Stimulated activated CD8-positive, alpha-beta memory T cell treated with anti-CD3 and anti-CD28 coated beads, Interleukin-4, amount 100 ng/mL, for 4 hours (primary cell): ENCODE data around the gene TXN2.

Experiments used
- DNase-seq, 2 donors: peaks; one replicate each; pipeline ENCODE4 v3.0.0-alpha.2; 2020; ENCODE audit warnings: low read depth in 2 of 2, low spot score in 1 of 2

TXN2 gene

DNA sequence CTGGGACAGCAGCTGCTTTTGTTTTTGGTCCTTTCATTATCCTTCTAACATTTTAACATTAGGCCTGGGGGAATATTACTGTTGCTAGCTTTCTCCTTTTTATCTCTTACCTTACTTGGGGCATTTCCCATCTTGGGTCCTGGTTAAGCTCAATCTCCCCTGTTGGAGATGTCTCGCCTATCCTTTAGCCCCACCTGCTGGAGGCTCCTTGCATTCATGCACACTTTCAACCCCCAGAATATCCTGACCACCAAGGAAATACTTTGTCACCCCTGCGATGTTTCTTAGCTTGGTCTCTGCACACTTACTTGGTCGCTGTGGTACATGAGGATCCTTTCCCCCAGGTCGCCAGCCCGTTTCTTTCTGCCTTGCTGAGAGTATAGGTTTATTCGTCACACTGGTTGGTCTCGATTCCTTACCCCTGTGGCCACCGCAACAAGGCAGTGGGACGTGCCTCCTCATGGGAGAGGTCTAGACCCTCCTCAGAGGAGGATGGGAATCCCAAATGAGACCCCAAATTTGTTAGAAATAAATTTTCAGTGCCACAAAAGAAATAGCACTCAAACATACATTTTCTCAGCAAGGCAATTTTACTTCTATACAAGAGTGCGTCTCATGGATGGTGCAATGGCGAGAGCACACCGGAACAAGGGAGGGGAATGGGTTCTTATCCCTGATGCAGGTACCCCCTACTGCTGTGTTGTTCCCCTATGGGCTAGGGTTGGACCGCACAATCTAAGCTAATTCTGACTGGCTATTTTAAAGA lies 5.4 kb upstream of the TXN2 start:
- DNase-seq, result peak; percentile 39 to 41

DNA sequence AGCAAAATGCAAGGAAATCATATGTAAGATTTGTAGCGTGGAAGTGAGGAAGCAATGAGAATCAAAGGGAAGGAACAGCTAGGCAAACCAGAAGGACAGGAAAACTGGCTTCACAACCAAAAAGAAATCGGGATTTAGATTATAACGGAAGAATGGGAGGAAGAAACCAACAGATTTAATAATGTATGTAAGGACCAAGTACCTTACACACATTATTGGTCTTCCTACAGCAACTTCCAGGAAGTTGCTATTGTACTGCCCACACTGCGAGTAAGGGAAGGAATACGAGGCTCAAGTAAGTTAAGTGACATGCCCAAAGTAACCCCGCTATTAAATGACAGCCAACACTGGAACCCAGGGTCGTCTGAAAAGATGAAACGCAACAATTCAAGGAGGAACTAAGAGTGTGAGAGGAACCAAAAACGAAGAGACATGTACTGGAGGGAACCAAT lies 473 bp downstream of the TXN2 start:
- no peak for DNase-seq

DNA sequence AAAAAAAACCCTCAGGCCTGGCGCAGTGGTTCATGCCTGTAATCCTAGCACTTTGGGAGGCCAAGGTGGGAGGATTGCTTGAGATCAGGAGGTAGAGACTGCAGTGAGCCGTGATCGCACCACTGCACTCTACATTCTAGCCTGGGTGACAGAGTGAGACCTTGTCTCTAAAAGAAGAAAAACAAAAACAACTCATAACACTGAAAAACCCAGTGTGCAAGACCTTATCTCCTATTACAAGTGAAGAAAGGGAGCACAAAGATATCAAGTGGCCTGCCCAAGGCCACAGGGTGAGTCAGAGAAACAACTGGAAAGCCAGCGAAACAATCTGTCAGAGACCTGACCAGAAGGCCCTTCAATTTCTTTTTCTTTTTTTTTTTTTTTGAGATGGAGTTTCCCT lies 2.5 kb downstream of the TXN2 start:
- no peak for DNase-seq

DNA sequence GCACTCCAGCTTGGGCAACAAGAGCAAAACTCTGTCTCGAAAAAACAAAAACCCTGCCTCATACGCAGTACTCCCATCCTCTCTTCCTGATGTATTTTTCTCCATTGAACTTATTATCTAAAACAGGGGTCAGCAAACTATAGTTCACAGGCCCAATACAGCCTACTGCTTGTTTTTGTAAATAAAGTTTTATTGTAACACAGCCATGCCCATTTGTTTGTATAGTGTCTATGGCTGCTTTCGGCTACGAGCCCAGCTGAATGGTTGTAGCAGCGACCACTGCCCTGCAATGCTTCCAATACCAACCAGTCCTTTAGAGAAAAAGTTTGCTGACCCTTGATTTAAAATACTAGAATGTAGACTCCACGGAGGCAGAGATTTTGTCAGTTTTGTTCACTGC lies 6.1 kb downstream of the TXN2 start:
- DNase-seq, result no peak

DNA sequence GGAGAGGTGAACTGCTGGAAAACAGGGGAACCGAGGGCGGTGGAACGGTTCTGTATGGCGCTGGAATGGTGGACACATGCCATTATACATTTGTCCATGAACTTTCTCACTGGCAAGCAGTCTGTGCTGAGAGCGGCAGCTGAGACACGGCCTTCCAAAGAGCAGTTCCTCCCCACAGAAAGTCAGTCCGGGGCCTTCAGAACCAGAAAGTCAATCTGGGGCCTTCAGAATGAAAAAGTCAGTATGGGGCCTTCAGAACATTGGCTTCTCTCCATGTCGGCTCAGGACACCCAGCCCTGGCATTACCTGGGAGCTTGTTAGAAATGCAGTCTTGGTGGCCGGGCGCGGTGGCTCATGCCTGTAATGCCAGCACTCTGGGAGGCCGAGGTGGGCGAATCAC lies 8.8 kb downstream of the TXN2 start:
- no peak for DNase-seq

DNA sequence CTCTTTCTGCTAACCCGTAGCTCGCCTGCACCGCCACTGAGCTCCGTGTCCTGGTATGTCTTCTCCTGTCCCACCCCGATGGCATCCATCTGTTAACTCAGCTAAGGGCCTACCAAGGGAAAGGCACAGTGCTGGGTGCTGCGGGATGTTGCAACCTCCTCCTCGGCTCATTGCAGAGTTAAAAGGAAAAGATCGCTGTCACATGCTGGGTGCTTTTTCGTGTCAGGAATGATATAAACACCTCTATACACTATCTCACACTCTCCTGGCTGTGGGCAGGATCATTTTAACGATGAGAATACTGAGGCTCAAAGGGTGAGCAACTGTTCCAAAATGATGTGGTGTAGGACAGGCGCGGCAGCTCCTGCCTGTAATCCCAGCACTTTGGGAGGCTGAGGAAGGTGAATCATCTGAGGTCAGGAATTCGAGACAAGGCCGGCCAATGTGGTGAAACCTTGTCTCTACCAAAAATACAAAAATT lies 10.1 kb downstream of the TXN2 start:
- no peak for DNase-seq

DNA sequence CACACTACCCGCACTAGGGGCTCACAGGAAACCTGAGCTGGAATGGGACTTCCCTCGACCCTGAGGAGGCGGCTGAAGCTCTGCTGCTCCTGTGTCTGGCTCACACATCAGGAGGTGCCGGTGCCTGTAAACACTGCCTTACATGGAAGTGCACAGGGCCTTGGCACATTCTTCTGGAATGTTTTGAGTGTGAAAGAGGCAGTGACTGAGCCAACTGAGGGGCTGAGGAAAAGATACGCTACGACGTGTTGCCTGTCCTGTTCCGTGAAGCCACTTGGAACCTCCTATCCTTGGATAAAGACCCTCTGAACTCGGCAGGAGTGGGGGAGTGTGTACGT lies 10.5 kb downstream of the TXN2 start:
- no peak for DNase-seq

DNA sequence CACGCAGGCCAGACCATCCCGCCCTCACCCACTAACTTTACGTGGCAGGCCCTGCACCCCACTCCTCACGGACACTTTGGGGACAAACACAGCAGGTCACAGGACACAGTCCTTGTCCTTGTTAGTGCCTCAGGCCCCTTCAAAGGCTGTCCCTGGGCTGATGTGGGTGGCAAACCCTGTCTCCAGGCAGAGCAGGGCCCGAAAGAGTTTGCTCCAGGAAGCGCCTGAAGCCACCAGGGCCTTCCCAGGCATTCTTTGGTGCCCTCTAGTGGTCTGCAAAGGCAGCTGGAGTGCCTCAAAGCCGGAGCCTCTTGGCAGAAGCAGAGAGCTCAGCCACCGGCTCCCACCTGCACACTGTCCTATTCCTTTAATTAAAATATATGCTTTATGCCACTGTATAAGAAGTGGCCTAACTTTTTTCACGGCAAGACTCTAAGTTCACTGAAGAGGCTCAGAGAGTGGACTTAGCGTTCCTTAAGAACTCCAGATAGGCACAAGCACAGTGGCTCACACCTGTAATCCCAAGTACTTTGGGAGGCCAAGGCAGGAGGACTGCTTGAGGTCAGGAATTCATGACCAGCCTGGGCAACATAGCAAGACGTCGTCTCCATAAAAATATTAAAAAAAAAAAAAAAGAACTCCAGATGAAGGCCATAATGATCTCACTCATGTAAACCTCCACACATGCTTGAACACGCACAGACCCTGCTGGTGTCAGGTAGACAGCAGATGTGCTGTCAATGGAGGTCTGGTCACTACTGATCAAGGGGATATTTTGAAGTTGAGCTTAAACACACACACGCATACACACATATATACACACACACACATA lies 11.1 kb downstream of the TXN2 start:
- peak; percentile 66 to 68 for DNase-seq

DNA sequence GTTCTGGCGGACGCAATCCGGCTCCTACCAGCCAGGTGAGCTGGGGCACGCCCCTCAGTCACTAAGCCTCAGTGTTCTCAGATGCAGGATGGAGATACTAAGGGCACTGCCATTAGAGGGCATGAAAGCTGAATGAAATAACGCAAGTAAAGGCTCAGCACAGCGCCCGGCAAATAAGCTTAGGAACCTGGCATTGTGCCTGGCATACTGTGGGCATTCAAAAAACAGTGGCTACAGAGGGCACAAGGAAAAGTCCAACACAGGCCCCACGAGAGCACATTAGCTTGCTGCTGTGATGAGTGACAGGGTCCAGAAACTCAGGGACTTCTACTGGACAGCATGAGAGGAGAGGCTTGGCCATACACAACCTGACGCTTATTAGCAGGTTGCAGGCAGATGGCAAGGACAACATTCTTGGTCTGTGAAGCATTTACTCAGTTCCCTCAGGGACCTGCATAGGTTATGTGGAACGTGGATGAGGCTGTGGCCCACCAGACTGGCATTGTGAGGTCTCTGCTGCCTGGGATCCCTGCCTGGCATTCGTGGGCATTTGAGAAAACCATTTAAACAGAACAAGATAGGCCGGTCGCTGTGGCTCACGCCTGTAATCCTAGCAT lies 12.2 kb downstream of the TXN2 start:
- DNase-seq, result no peak

DNA sequence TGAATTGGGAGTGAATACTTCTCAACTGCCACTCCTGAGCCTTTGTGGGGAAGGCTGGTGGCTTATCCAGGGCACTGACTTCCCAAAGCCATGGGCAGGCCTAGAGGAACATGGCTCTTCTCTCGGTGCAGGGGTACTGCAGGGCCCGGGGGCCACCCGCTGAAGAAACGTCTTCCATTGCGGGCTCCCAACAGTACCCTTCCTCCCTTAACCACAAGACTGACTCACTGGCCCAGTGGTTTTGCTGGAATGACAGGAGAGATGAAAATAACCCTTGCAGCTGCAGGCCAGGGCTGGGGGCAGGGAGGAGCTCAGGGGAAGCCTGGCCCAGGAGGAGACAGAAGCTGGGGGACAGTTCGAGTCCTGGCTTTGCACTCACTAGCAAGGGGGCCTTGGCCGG lies 13.5 kb downstream of the TXN2 start:
- no peak for DNase-seq

DNA sequence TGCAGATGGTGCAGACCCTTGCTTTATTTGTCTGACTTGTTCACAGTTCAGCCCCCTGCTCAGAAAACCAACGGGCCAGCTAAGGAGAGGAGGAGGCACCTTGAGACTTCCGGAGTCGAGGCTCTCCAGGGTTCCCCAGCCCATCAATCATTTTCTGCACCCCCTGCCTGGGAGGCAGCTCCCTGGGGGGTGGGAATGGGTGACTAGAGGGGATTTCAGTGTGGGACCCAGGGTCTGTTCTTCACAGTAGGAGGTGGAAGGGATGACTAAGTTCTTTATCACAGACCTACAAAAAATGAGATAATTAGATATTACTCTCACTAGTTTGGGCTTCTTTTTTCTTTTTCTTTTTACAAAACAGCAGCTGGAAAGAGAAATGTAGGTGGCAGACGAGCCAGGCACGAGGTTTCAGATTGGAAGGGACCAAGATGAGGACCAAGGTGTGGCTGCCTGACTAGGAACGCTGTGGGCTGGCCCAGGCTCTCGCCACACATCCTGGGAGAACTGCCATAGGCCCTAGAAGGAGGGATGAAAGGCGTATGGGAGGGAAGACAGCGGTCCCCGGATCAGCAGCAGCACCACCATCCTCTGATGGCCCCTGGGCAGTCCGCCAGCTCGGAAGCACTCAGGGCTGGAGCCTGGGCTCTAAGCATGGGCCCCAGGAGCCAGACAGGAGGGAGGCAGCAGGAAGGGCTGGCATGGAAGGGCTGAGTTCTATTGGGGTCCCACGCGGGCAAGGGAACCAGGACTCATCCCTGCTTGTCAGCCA lies 14.2 kb downstream of the TXN2 start:
- DNase-seq, result no peak

DNA sequence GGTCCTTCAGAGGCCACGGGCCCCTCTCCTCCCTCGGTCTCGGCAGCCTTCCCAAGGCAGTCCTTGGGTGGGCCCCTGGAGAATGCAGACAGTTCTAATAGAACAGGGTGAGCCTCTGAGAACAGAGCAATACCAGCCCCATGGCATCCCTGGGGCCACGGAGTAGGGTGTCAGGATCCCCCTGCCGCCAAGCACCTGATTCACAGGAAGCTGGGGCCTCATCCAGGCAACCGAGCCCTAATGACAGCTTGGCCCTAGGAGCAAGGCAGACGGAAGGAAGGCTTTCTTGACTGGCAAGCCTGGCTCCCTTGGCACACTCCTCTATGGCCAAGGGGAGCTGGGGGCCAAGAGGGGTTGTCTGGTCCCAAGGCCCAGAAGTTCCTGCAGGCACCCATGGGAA lies 15.2 kb downstream of the TXN2 start:
- no peak for DNase-seq

DNA sequence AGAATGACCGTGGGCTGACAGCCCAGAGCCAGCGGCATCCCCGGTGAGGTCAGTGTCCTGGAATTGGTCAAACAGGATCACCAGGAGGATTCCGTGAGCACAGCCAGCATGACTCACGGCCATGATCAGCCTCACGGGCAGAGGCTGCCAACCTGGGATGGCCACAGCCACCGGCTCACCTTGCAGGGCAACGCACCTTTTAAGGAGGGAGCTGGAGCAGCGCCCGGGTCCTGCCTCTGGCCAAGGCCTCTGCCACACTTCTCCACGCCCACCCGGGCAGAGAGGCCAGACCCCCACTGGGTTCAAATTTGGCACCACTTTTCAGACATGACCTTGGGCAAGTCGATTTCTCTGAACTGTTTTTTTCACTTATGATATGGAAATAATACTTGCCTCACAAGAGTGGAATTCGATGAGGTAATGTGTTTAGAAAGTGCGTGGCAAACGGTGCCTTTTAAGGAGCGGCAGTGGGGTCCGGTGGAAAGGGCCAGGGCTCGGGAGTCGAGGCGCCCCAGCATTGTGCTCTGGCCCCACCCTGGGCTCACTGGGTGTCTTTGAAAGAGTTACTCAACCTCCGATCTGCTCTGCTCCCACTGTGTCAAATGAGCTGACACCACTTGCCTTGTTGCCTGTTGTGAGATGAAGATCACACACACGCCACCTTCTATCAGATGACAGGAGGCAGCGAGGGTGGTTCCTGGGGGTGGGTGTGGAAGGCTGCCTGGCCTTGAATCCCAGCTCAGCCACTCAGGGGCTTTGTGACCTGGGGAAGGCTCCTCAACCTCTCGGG lies 16.0 kb downstream of the TXN2 start:
- no peak for DNase-seq

DNA sequence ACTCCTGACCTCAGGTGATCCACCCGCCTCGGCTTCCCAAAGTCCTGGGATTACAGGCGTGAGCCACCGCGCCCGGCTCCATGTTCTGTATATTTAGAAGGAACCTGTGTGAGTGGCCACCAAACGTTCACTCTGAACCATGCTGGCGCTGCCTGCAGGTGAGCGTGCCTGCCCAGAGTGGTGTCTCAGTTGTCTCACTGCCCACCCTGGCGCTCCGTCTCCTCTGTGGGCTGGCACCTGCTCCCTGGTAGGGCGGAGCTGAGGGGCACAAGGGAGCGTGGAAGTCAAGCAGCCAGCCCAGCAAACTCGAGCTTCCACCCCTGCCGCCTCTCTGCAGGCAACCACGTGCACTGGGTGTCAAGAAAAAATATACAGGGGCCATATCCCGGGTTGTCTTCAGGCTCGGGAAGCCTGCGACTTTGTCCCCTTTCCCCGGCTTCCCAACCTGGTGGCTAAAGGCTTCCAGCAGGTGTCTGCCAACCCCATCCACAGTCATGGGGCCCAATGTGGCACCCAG lies 16.7 kb downstream of the TXN2 start:
- no peak for DNase-seq

DNA sequence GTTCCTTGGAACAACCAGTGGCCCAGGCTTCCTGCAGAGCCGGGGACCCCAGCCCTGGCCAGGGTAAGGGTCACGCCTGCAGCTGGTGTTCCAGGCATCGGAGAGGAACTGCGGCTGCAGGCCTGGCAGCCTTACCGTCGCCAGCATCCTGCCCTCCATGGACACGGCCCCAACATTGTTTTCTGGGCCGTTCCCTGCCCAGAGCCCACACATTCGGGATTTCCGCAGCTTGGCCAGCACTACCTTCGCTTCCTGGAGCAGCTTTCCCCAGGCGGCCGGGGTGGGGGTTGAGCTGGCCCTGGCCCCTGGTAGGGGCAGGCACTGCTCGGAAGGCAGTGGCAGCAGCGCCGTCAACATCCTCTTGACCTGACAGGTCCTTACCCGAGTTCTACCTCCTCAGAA lies 17.7 kb downstream of the TXN2 start:
- DNase-seq, result no peak

DNA sequence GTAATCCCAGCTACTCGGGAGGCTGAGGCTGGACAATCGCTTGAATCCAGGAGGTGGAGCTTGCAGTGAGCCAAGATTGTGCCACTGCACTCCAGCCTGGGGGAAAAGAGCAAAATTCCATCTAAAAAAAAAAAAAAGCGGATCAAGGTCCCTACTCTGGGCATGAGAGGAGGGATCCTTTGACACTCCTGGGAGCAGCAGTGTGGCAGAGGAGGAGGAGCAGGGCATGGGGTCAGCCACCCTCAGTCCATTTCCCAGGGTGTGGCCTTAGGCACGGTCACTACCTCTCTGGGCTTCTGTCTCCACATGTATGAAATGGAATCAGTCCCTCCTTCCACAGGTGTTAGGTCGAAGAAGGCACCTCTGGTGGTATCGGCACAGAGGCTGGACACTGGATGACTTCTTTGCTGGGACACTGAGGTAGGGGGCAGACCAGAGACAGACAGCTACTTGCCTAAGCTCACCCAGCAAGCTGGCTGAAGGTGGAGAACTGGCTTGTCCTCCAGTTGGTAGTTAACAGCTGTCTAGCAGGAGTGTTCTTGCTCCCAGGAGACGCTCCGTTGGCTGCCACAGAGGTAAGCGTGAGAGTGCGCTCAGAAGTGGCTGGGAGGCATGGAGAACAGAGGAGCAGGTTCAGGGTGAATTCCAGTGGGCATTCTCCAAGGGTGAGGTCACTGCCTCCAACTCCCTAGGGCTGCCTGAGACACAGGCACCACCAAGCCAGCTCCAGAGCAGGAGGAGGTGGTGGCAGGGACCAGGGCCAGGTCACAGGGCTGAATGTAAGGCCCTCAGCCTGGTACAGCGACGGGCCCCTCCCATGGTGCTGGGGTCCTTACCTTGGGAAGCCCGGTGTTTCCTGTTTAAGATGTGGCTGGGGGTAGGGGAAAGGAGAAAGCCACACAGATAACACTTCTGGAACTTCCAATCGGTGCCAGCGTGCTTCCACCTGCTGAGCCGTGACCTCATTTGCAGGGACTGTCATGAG lies 19.5 kb downstream of the TXN2 start:
- DNase-seq, result no peak

DNA sequence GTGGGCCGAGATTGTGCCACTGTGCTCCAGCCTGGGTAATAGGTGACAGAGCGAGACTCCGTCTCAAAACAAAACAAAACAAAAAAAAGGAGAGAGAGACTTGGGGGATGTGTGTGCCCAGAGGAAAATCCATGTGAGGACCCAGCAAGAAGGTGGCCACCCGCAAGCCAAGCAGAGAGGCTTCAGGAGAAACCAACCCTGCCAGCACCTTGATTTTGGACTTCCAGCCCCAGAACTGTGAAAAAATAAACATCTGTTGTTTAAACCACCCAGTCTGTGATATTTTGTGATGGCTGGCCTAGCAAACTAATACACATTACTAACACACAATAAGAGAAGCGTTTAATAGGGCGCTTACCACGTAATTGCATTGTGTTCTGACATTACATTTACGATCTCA lies 21.2 kb downstream of the TXN2 start:
- no peak for DNase-seq

DNA sequence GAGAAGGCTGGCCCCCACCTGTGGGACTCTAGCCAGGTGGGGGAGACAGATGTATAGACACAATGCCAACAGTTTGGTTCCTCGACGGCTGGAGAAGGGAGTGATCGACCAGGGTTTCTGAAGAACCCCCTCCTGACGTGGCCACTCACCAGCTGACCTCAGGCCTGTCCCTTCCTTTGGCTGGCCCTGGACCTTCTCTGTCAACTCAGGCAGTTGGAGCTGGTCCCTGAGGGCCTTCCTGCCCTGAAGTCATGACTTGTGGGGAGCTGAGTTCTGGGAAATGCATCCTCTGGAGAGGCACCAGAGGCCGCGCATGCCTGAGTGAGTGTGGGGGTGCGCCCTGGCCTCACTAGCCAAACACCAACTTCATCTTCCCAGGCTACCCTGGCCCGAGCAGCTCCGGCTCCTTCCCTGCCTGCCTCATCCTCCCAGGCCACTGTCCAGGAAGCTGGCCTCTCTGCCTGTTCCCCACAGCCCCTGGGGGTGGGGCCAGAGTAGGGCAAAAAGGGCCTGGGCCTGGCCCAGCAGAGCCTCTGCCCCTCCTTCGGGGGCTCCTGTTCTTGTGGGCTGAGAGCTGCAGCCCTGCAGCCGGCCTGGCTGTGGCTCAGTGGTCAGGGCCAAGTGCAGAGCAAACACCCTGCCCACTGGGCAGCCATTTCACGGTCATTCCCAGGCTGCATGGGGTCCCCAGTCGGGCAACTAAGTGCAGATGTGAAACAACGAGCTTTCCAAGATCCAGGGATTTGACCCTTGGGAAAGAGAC lies 23.6 kb downstream of the TXN2 start:
- no peak for DNase-seq
